Colonic mucosa (tissue), 4 donors: ENCODE measurements around the gene TICAM2. TPM values are rescaled to one million over a fixed set of nuclear protein-coding genes. Genes with fewer than 3 reads are reported as not detected.

Experiments used
- DNase-seq: peaks from one replicate; pipeline ENCODE4 v3.0.0-alpha.2; 2020
- H3K27ac ChIP-seq: fragments of 200-600 bp; one replicate; pipeline ENCODE4 v1.8.0; 2021
- H3K27me3 ChIP-seq: fragments of 200-600 bp; one replicate; pipeline ENCODE4 v1.8.0; 2021
- H3K36me3 ChIP-seq: fragments of 200-600 bp; one replicate; pipeline ENCODE4 v1.8.0; 2021
- H3K4me1 ChIP-seq: fragments of 200-600 bp; one replicate; pipeline ENCODE4 v1.8.0; 2021; ENCODE audit warnings: mild to moderate bottlenecking
- H3K4me3 ChIP-seq: fragments of 200-600 bp; one replicate; pipeline ENCODE4 v1.8.0; 2021
- H3K9ac ChIP-seq, 2 donors: one replicate each; pipeline ENCODE4 v1.7.0; 2013; ENCODE audit warnings: control low read depth in 2 of 2, low read depth in 2 of 2, low read length in 2 of 2
- H3K9me3 ChIP-seq: fragments of 200-600 bp; one replicate; pipeline ENCODE4 v1.8.0; 2021
- intact Hi-C: fragments of 100-400 bp; cut with DNase I; formaldehyde crosslinking; loops from one replicate; pipeline ENCODE4 v1.14.1; 2022
- total RNA-seq, 2 donors: library from RNA; stranded (reverse); fragmentation: NEBNext Ultra II Directional in 1 of 2; extraction: Animal tissue kit (Norgen Biotek cat#: 25700) in 1 of 2; gene quantifications; one replicate each; pipeline ENCODE4 v1.2.1, GENCODE V29; 2021
- TF ChIP-seq, protein P1 (sequence below): fragments of 200-600 bp; IDR thresholded peaks from one replicate; pipeline ENCODE4 v1.8.0; 2022; ENCODE audit warnings: antibody characterized with exemption, mild to moderate bottlenecking
- donor health status: healthy.
- donor health status: DM: no; HTN: no; CAD: no.
- donor health status: DM: no; HTN: no; CAD: no.

The TICAM2 gene
- total RNA-seq, 2 donors from 2014 or later, result 1.2 to 2.4 TPM

- Histone ChIP-seq H3K36me3 (no peaks in the 10 kb centered on the region), H3K27me3 (no peaks in the 10 kb centered on the region), H3K9me3 (no peaks in the 10 kb centered on the region), H3K27ac (no peak overlapping the region), H3K9ac (no peak overlapping the region), H3K4me1 (peaks cover 15% of the 10 kb centered on the region), H3K4me3 (no peak overlapping the region)
- intact Hi-C loops, result loop anchor here (10.0 kb wide), 1 partner anchor 116 kb away; no protein-coding TSS in a partner anchor
- TF ChIP-seq, protein P1, sequence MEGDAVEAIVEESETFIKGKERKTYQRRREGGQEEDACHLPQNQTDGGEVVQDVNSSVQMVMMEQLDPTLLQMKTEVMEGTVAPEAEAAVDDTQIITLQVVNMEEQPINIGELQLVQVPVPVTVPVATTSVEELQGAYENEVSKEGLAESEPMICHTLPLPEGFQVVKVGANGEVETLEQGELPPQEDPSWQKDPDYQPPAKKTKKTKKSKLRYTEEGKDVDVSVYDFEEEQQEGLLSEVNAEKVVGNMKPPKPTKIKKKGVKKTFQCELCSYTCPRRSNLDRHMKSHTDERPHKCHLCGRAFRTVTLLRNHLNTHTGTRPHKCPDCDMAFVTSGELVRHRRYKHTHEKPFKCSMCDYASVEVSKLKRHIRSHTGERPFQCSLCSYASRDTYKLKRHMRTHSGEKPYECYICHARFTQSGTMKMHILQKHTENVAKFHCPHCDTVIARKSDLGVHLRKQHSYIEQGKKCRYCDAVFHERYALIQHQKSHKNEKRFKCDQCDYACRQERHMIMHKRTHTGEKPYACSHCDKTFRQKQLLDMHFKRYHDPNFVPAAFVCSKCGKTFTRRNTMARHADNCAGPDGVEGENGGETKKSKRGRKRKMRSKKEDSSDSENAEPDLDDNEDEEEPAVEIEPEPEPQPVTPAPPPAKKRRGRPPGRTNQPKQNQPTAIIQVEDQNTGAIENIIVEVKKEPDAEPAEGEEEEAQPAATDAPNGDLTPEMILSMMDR, result no peak
- DNase-seq, result no peak
Measured at GRCh38 chr5:115530426-115530825, 71.9 kb downstream of the TICAM2 start.

Other genes with a start within 250 kb of the TICAM2 start
- gene FEM1C, start 57.7 kb downstream of the TICAM2 start, total RNA-seq, result 10 to 100 TPM; 20.2 to 39.2 TPM
- 100 to 1,000 TPM; 127 to 146 TPM for gene TMED7, start 23.6 kb upstream of the TICAM2 start, total RNA-seq
- gene CDO1, start 214.2 kb upstream of the TICAM2 start, total RNA-seq, result under 1 TPM; 0.27 to 0.58 TPM
- gene ATG12, start 239.1 kb upstream of the TICAM2 start, total RNA-seq, result 10 to 100 TPM; 24.5 to 38.9 TPM
- gene AP3S1, start 239.5 kb upstream of the TICAM2 start, total RNA-seq, result 100 to 1,000 TPM in 1 of 2 donors, 10 to 100 TPM in 1; 56.7 to 105 TPM